CD14-positive monocyte (primary cell): ENCODE data around the gene TRAPPC11. TPM values are rescaled to one million over a fixed set of nuclear protein-coding genes. Genes with fewer than 3 reads are reported as not detected.

Source experiments
- DNase-seq, 3 donors: peaks; one replicate each; pipeline ENCODE4 v3.0.0-alpha.2; 2011 to 2022
- H2AFZ ChIP-seq: 2 replicates; pipeline ENCODE4 v1.6.0; 2012; ENCODE audit warnings: mild to moderate bottlenecking, low read depth, low read length, inconsistent platforms; ENCODE audit not compliant: insufficient read depth, poor library complexity, severe bottlenecking
- H3K27ac ChIP-seq, 2 donors: 1 replicate in 1 of 2; 2 replicates in 1 of 2; pipeline ENCODE4 v1.5.1; 2012 to 2013; ENCODE audit warnings: low read length in 2 of 2, control low read depth in 1 of 2, inconsistent platforms in 1 of 2, low read depth in 1 of 2, mild to moderate bottlenecking in 1 of 2
- H3K27me3 ChIP-seq, 2 donors: one replicate each; pipeline versions ENCODE4 v1.6.0 to v1.6.1; 2011 to 2013; ENCODE audit warnings: low read length in 2 of 2; ENCODE audit not compliant: control insufficient read depth in 2 of 2, insufficient read depth in 2 of 2
- H3K36me3 ChIP-seq, 2 donors: replicated peaks in 1 of 2; 1 replicate in 1 of 2; 2 replicates in 1 of 2; pipeline versions ENCODE4 v1.5.1 to v1.6.1; 2012 to 2013; ENCODE audit warnings: low read length in 2 of 2, control low read depth in 1 of 2, inconsistent platforms in 1 of 2, mild to moderate bottlenecking in 1 of 2; ENCODE audit not compliant: insufficient read depth in 2 of 2, control insufficient read depth in 1 of 2
- H3K4me1 ChIP-seq, 2 donors: 1 replicate in 1 of 2; 2 replicates in 1 of 2; pipeline versions ENCODE4 v1.5.1 to v1.6.1; 2012 to 2013; ENCODE audit warnings: low read length in 2 of 2, control low read depth in 1 of 2, inconsistent platforms in 1 of 2, mild to moderate bottlenecking in 1 of 2, moderate library complexity in 1 of 2; ENCODE audit not compliant: insufficient read depth in 2 of 2, control insufficient read depth in 1 of 2
- H3K4me2 ChIP-seq: replicated peaks from 2 replicates; pipeline ENCODE3; 2012; ENCODE audit warnings: low read length, moderate library complexity, mild to moderate bottlenecking; ENCODE audit not compliant: poor library complexity, severe bottlenecking; ENCODE audit errors: extremely low read depth
- H3K4me3 ChIP-seq, 3 experiments: fragments of 200-600 bp in 1 of 3; sonication (generic) in 1 of 3; replicated peaks in 1 of 3; 1 replicate in 2 of 3; 2 replicates in 1 of 3; pipeline ENCODE4 v1.5.1; 2011 to 2013; ENCODE audit warnings: low read length in 3 of 3, mild to moderate bottlenecking in 3 of 3, control low read depth in 2 of 3, low read depth in 2 of 3, inconsistent platforms in 1 of 3, moderate library complexity in 1 of 3
- H3K79me2 ChIP-seq: 2 replicates; pipeline ENCODE4 v1.6.0; 2012; ENCODE audit warnings: mild to moderate bottlenecking, control low read depth, inconsistent platforms, low read length, moderate library complexity; ENCODE audit not compliant: insufficient read depth
- H3K9ac ChIP-seq: 2 replicates; pipeline ENCODE4 v1.6.0; 2017; ENCODE audit warnings: low read length, mild to moderate bottlenecking; ENCODE audit not compliant: insufficient read depth, poor library complexity, severe bottlenecking
- H3K9me3 ChIP-seq, 2 donors: replicated peaks in 1 of 2; 1 replicate in 1 of 2; 2 replicates in 1 of 2; pipeline versions ENCODE4 v1.5.1 to v1.6.1; 2012 to 2013; ENCODE audit warnings: low read length in 2 of 2, control low read depth in 1 of 2; ENCODE audit not compliant: control insufficient read depth in 1 of 2, insufficient read depth in 1 of 2
- H4K20me1 ChIP-seq: 2 replicates; pipeline ENCODE4 v1.6.0; 2012; ENCODE audit warnings: mild to moderate bottlenecking, low read length, control low read depth, moderate library complexity; ENCODE audit not compliant: insufficient read depth
- H3K27ac Mint-ChIP-seq, 7 donors: one replicate each; pipeline ENCODE4 v1.8.0; 2020; ENCODE audit warnings: mild to moderate bottlenecking in 7 of 7, mixed read lengths in 7 of 7, moderate library complexity in 6 of 7, inconsistent platforms in 2 of 7
- H3K27me3 Mint-ChIP-seq, 3 donors: one replicate each; pipeline ENCODE4 v1.8.0; 2021 to 2022; ENCODE audit warnings: low read depth in 3 of 3, mild to moderate bottlenecking in 3 of 3, mixed read lengths in 3 of 3, moderate library complexity in 3 of 3, inconsistent platforms in 1 of 3
- H3K36me3 Mint-ChIP-seq, 2 donors: one replicate each; pipeline ENCODE4 v1.8.0; 2020; ENCODE audit warnings: mixed read lengths in 2 of 2, inconsistent platforms in 1 of 2, mild to moderate bottlenecking in 1 of 2
- H3K4me1 Mint-ChIP-seq: one replicate; pipeline ENCODE4 v1.8.0; 2020; ENCODE audit warnings: mild to moderate bottlenecking, mixed read lengths
- H3K4me3 Mint-ChIP-seq, 2 donors: one replicate each; pipeline ENCODE4 v1.8.0; 2020; ENCODE audit warnings: mild to moderate bottlenecking in 2 of 2, mixed read lengths in 2 of 2, moderate library complexity in 1 of 2
- H3K9me3 Mint-ChIP-seq, 7 donors: one replicate each; pipeline ENCODE4 v1.8.0; 2020 to 2022; ENCODE audit warnings: mixed read lengths in 7 of 7, mild to moderate bottlenecking in 6 of 7, moderate library complexity in 6 of 7, inconsistent platforms in 2 of 7
- CTCF ChIP-seq: fragments of 200-600 bp; IDR thresholded peaks from one replicate; pipeline ENCODE4 v1.8.0; 2022; ENCODE audit warnings: antibody characterized with exemption, mild to moderate bottlenecking
- WGBS: methylation state at CpG from one replicate; pipeline ENCODE4 v1.1.5; 2013; ENCODE audit warnings: missing lambda C conversion rate; ENCODE audit not compliant: insufficient coverage; 5-methylcytosine and 5-hydroxymethylcytosine counted together
- intact Hi-C, 2 donors: fragments of 100-400 bp; cut with micrococcal nuclease; formaldehyde crosslinking; loops; one replicate each; pipeline versions ENCODE4 v1.15.0 to v1.15.1; 2023
- polyA plus RNA-seq, 3 donors: library from polyadenylated mRNA; depleted of rRNA in 1 of 3; unstranded in 2 of 3; stranded (reverse) in 1 of 3; fragments of 300-500 nt in 2 of 3; fragments of >200 nt in 1 of 3; fragmentation: Illumina TruSeq in 2 of 3; gene quantifications; 1 replicate in 2 of 3; 2 replicates in 1 of 3; pipeline ENCODE4 v1.2.3, GENCODE V29; 2012 to 2021

TRAPPC11 gene
- polyA plus RNA-seq, 3 donors = 18.4 to 30.7 (median 29.7) TPM

DNA sequence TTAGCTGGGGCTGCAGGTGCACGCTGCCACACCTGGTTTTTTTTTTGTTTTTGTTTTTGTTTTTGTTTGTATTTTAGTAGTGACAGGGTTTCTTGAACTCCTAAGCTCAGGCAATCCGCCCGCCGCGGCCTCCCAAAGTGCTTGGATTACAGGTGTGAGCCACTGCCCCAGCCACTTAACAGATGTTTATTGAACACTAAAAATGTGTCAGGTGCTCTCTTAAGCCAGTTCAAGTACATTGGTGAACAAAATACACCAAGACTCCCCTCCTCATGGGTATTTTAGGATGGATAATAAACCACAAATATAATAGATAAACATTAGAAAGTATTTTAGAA, 69.9 kb downstream of the TRAPPC11 start:
- no peak for DNase-seq
- no peak overlapping the region for H2AFZ ChIP-seq
- Mint-ChIP-seq H3K36me3 (no peaks in the 10 kb centered on the region), H3K4me3 (no peak overlapping the region), H3K27ac (no peak overlapping the region), H3K4me1 (peaks cover 5% of the 10 kb centered on the region), H3K9me3 (peaks cover 0 to 8% (median 7%) of the 10 kb centered on the region in 7 donors), H3K27me3 (peaks cover under 1 to 10% (median 2%) of the 10 kb centered on the region in 3 donors)
- H3K27me3 ChIP-seq = peaks cover 0 to under 1% of the 10 kb centered on the region in 2 donors
- H3K36me3 ChIP-seq = no peaks in the 10 kb centered on the region
- WGBS = 88% methylated on average over 4 of the region's 5 CpGs
- H3K79me2 ChIP-seq = no peaks in the 10 kb centered on the region
- H3K4me3 ChIP-seq = no peak overlapping the region
- H3K9me3 ChIP-seq = peaks cover 0 to 8% of the 10 kb centered on the region in 2 donors
- H3K27ac ChIP-seq = no peak overlapping the region
- H4K20me1 ChIP-seq = no peaks in the 10 kb centered on the region
- H3K4me1 ChIP-seq = no peaks in the 10 kb centered on the region
- no peak overlapping the region for H3K9ac ChIP-seq
- no peak for TF ChIP-seq CTCF
- intact Hi-C loops = no loop called here
- no peak overlapping the region for H3K4me2 ChIP-seq

DNA sequence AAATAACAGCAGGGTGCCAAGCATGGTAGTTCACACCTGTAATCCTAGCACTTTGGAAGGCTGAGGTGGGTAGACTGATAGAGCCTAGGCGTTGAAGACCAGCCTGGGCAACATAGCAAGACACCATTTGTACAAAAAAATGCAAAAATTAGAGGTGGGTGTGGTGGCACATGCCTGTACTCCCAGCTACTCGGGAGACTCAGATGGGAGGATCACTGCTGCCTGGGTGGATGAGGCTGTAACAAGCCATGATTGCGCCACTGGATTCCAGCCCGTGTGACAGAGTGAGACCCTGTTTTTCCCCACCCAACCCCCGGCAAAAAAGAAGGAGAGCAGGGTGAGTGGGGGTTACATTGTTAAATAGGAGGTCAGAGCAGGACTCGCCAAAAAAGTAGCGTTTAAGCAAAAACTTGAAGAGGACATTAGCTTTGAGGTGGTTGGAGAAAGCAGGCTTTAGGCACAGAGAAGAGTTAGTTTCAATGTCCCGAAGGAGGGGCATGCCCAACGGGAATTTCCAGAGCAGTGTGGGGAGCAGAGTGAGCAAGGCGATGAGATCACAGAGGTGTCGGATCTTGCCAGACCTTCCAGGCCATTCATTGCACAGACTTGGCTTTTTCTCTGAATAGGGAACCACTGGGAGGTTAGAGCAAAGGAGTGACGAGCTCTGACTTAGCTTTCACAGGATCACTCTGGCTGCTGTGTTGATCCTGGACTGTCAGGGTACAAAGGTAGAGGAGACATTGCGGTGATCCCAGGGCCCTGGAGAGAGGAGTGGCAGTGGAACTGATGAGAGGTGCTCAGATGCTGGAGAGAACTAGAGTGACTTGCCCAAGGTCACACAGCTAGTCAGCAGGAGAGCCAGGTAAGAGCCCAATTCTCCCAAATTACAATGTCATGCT, 70.6 kb downstream of the TRAPPC11 start:
- Histone ChIP-seq H3K4me3 (no peak overlapping the region), H3K9me3 (peaks cover 0 to 8% of the 10 kb centered on the region in 2 donors), H3K27ac (no peak overlapping the region), H2AFZ (no peak overlapping the region), H3K27me3 (no peaks in the 10 kb centered on the region), H3K4me1 (no peaks in the 10 kb centered on the region), H3K36me3 (no peaks in the 10 kb centered on the region), H3K9ac (no peak overlapping the region), H3K79me2 (no peaks in the 10 kb centered on the region), H4K20me1 (no peaks in the 10 kb centered on the region), H3K4me2 (no peak overlapping the region)
- Mint-ChIP-seq H3K4me3 (no peak overlapping the region), H3K36me3 (no peaks in the 10 kb centered on the region), H3K9me3 (peaks cover 0 to 8% (median 7%) of the 10 kb centered on the region in 7 donors), H3K27ac (no peak overlapping the region), H3K4me1 (peaks cover 5% of the 10 kb centered on the region), H3K27me3 (peaks cover 0 to 4% (median 2%) of the 10 kb centered on the region in 3 donors)
- intact Hi-C loops = no loop called here
- no peak for DNase-seq
- WGBS = 82% methylated on average over 10 of the region's 13 CpGs
- no peak for TF ChIP-seq CTCF
